CD4-positive, alpha-beta T cell treated with Interleukin-15 for 1 hour (primary cell): Measurements from ENCODE around the gene LST1.
A peak's percentile ranks its signal among the peaks of the same experiment; 100 is the strongest.
"Not testable (repeated sequence)": the region's sequence is repeated elsewhere in the genome, so short reads cannot be mapped to it uniquely, and the experiment has no call there.

ENCODE experiments used
- DNase-seq: peaks from one replicate; pipeline ENCODE4 v3.0.0-alpha.2; 2020

The LST1 gene

GRCh38 chr6:31581434-31582229 is 4.4 kb upstream of the LST1 start:
- DNase-seq = no peak

GRCh38 chr6:31582230-31582643 is 3.8 kb upstream of the LST1 start, which contains the start of gene LTB:
TSS of gene LTB (minus strand) at chr6:31582424. CDS start at chr6:31582417, 7 bp downstream.
- peak; percentile 89 for DNase-seq

- DNase-seq = peak; percentile 65
Measured at GRCh38 chr6:31585491-31585890, 586 bp upstream of the LST1 start.

- DNase-seq = peak; percentile 62
Measured at GRCh38 chr6:31586599-31587281, 663 bp downstream of the LST1 start.

GRCh38 chr6:31587791-31588777 is 2.0 kb downstream of the LST1 start:
- no peak for DNase-seq

GRCh38 chr6:31588871-31589650 is 3.0 kb downstream of the LST1 start:
- no peak for DNase-seq

- not testable (repeated sequence) for DNase-seq
Measured at GRCh38 chr6:31590691-31591090, 4.6 kb downstream of the LST1 start.

- DNase-seq = no peak
Measured at GRCh38 chr6:31592396-31592771, 6.3 kb downstream of the LST1 start.

GRCh38 chr6:31597006-31597405 is 10.9 kb downstream of the LST1 start:
- DNase-seq = peak; percentile 58

- DNase-seq = no peak
Measured at GRCh38 chr6:31607317-31607716, 21.2 kb downstream of the LST1 start.

- DNase-seq = no peak
Measured at GRCh38 chr6:31609519-31610406, 23.7 kb downstream of the LST1 start.

- no peak for DNase-seq
Measured at GRCh38 chr6:31610968-31611367, 24.9 kb downstream of the LST1 start.

- peak; percentile 38 for DNase-seq
Measured at GRCh38 chr6:31614075-31614619, 28.1 kb downstream of the LST1 start.

GRCh38 chr6:31614684-31615578 is 28.9 kb downstream of the LST1 start, which contains the start of gene AIF1:
TSS of gene AIF1 (plus strand) at chr6:31615234. CDS start at chr6:31615330, 96 bp downstream.
- DNase-seq = peak; percentile 25

GRCh38 chr6:31615748-31616147 is 29.7 kb downstream of the LST1 start:
- DNase-seq = peak; percentile 38

- DNase-seq = no peak
Measured at GRCh38 chr6:31617010-31617409, 30.9 kb downstream of the LST1 start.

GRCh38 chr6:31619805-31620585 is 33.9 kb downstream of the LST1 start:
- DNase-seq = peak; percentile 99

GRCh38 chr6:31620586-31621319 is 34.7 kb downstream of the LST1 start, which contains the start of gene PRRC2A:
TSS of gene PRRC2A (plus strand) at chr6:31620715. CDS start at chr6:31622790, 2,075 bp downstream.
- DNase-seq = no peak
